ENCODE data around the gene GASK1B. TPM values are rescaled to one million over a fixed set of nuclear protein-coding genes. Genes with fewer than 3 reads are reported as not detected.

Gene GASK1B
- total RNA-seq = 10 to 100 TPM; 19.8 to 24.0 TPM
- polyA plus RNA-seq (ENCODE audit: insufficient read depth, low read depth, low replicate concordance) = 19.3 TPM
- long read RNA-seq, donor 1, full-length matches to known transcripts = 18 of 33 reads
- long read RNA-seq, donor 1, partial matches to known transcripts = 15 of 33 reads
- long read RNA-seq, donor 1, other reads (novel, unspliced or antisense) = 0 of 33 reads
- long read RNA-seq, donor 2, full-length matches to known transcripts = 6 of 26 reads
- long read RNA-seq, donor 2, partial matches to known transcripts = 20 of 26 reads
- long read RNA-seq, donor 2, other reads (novel, unspliced or antisense) = 0 of 26 reads

- H3K27me3 ChIP-seq = no peaks in the 10 kb centered on the region
- no peaks in the 10 kb centered on the region for H3K4me1 ChIP-seq
- intact Hi-C loops (cut with DNase I; ENCODE audit: low total_unique reads) = loop anchor here (5.0 kb wide), 1 partner anchor 180 kb away; no protein-coding TSS in a partner anchor
- no peak for TF ChIP-seq POLR2A (IDR thresholded peaks at IDR 0.05)
- TF ChIP-seq CTCF (IDR thresholded peaks at IDR 0.05) = peak; percentile 57 to 63 (median 62)
- WGBS, 2 donors = 18 to 21% methylated on average over 12 of the region's 12 CpGs
- H3K4me3 ChIP-seq = peak within 1 kb of the TSS; percentile 53 to 71
- DNase-seq = peak; percentile 74
- H3K27ac ChIP-seq = peak within 1 kb of the TSS; percentile 82 to 84
- no peaks in the 10 kb centered on the region for H3K36me3 ChIP-seq (ENCODE audit: low read depth, missing control alignments)
- no peaks in the 10 kb centered on the region for H3K9me3 ChIP-seq
These were observed at the start of gene GASK1B for GRCh38 chr4:158172261-158173258. GASK1B (minus strand) TSS chr4:158173025; CDS start chr4:158171375, 1,650 bp downstream.

- DNase-seq = no peak
- intact Hi-C loops (cut with DNase I; ENCODE audit: low total_unique reads) = no loop called here
- 94 to 97% methylated on average over 1 of the region's 1 CpG for WGBS, 2 donors
- no peaks in the 10 kb centered on the region for H3K4me1 ChIP-seq
- H3K4me3 ChIP-seq = no peak overlapping the region
- no peaks in the 10 kb centered on the region for H3K36me3 ChIP-seq (ENCODE audit: low read depth, missing control alignments)
- H3K27me3 ChIP-seq = no peaks in the 10 kb centered on the region
- H3K9me3 ChIP-seq = no peaks in the 10 kb centered on the region
- no peak for TF ChIP-seq POLR2A (IDR thresholded peaks at IDR 0.05)
- no peak for TF ChIP-seq CTCF (IDR thresholded peaks at IDR 0.05)
- no peak overlapping the region for H3K27ac ChIP-seq
These were observed 46.8 kb upstream of the GASK1B start for GRCh38 chr4:158219623-158220022.

GRCh38 chr4:158217763-158218162, 44.9 kb upstream of the GASK1B start:
- TF ChIP-seq CTCF (IDR thresholded peaks at IDR 0.05) (no peak), POLR2A (IDR thresholded peaks at IDR 0.05) (no peak)
- DNase-seq = no peak
- intact Hi-C loops (cut with DNase I; ENCODE audit: low total_unique reads) = no loop called here
- Histone ChIP-seq H3K27ac (no peak overlapping the region), H3K4me3 (no peak overlapping the region), H3K4me1 (no peaks in the 10 kb centered on the region), H3K36me3 (ENCODE audit: low read depth, missing control alignments) (no peaks in the 10 kb centered on the region), H3K9me3 (no peaks in the 10 kb centered on the region), H3K27me3 (no peaks in the 10 kb centered on the region)
- 70 to 85% methylated on average over 5 of the region's 5 CpGs for WGBS, 2 donors

GRCh38 chr4:158214856-158215255, 42.0 kb upstream of the GASK1B start:
- intact Hi-C loops (cut with DNase I; ENCODE audit: low total_unique reads) = no loop called here
- Histone ChIP-seq H3K9me3 (no peaks in the 10 kb centered on the region), H3K4me3 (no peak overlapping the region), H3K36me3 (ENCODE audit: low read depth, missing control alignments) (no peaks in the 10 kb centered on the region), H3K4me1 (peaks cover 7% of the 10 kb centered on the region), H3K27ac (no peak overlapping the region), H3K27me3 (no peaks in the 10 kb centered on the region)
- 87 to 97% methylated on average over 1 of the region's 1 CpG for WGBS, 2 donors
- DNase-seq = no peak
- TF ChIP-seq POLR2A (IDR thresholded peaks at IDR 0.05) = no peak
- no peak for TF ChIP-seq CTCF (IDR thresholded peaks at IDR 0.05)

All from testis (tissue), 5 donors.